ENCODE measurements around the gene RCC1.

- TF ChIP-seq YY1 (IDR thresholded peaks at IDR 0.05; ENCODE audit: insufficient read depth, insufficient read length) (no peak), ZNF274 (IDR thresholded peaks at IDR 0.05; ENCODE audit: low read depth, low read length) (no peak), SUZ12 (IDR thresholded peaks at IDR 0.05; ENCODE audit: extremely low read depth, insufficient read depth, insufficient read length) (no peak)
These were observed 58.5 kb downstream of the RCC1 start for GRCh38 chr1:28564310-28564709.
